KOPT-K1 (cell line): ENCODE results near the gene ITGB6.
"Not testable (repeated sequence)": the region's sequence is repeated elsewhere in the genome, so short reads cannot be mapped to it uniquely, and the experiment has no call there.

Source experiments
- H3K27ac ChIP-seq: fragments of 200-600 bp; sonication (generic); 2 replicates; pipeline ENCODE4 v1.5.1; 2016; ENCODE audit warnings: antibody characterized with exemption, mild to moderate bottlenecking, low read depth, low read length; ENCODE audit not compliant: poor library complexity, severe bottlenecking
- H3K36me3 ChIP-seq: fragments of 200-600 bp; sonication (generic); 2 replicates; pipeline ENCODE4 v1.5.1; 2017; ENCODE audit warnings: antibody characterized with exemption, mild to moderate bottlenecking, low read length, moderate library complexity; ENCODE audit not compliant: insufficient read depth
- H3K9me3 ChIP-seq: fragments of 200-600 bp; sonication (generic); 2 replicates; pipeline ENCODE4 v1.5.1; 2017; ENCODE audit warnings: antibody characterized with exemption, low read length, mild to moderate bottlenecking; ENCODE audit not compliant: insufficient read depth, poor library complexity, severe bottlenecking

ITGB6 gene

DNA sequence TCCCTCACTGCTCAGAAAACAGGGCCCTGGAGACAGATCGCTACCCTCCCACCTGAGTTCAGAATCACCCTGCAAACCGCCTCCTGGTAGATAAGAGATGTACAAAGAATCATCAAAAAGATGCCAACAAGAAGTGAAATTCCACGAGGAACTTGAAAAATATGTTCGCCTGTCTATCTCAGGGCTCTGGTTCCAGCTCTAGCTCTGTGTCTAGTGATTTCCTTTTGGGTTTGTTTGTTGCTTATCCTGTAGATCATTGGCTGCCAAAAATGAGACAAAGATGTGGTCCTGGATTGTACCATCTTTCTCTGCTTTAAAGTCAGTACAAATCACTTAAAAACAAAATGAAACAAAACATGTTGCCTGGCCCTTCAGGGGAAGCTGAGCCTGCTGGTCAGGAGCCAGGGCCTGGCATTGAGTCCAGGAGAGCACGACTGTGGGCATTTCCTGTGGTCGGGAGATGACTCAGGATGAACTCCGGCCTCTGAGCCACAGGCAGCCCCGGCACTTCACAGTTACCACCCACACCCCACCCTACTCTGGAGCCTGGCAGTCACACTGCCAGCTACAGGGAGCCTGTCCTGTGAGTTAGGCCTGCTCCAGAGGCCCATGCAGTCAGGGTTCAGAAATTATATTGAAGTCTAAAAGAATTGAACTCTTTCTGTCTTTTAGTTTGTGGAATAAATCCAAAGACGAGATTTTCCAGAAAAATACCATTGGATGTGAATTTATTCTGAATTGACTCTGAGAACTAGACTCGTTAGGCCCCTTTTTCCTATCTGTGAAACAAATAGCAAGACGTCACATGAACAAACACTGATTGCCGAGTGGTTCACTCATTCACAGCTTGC, 8.0 kb upstream of the ITGB6 start:
- H3K9me3 ChIP-seq: no peaks in the 10 kb centered on the region
- no peak overlapping the region for H3K27ac ChIP-seq
- H3K36me3 ChIP-seq: no peaks in the 10 kb centered on the region

DNA sequence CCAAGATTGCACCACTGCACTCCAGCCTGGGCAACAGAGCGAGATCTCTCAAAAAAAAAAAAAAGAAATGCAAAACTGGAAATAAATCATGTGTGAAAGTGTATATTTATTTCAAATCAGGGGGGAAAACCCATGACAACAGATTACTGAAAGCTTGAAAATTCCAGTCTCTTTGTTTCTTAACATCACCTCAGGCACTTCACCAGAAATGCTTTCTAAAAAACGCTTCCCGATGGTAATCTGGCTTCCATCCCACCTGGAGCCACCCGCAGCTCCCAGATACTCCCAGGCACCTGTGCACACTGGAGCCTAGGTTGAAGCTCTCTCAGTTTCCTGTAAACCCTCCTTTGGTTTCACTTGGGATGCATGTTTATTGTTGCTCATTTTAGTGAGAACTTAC, 7.2 kb upstream of the ITGB6 start:
- Histone ChIP-seq H3K27ac (no peak overlapping the region), H3K36me3 (no peaks in the 10 kb centered on the region), H3K9me3 (no peaks in the 10 kb centered on the region)

DNA sequence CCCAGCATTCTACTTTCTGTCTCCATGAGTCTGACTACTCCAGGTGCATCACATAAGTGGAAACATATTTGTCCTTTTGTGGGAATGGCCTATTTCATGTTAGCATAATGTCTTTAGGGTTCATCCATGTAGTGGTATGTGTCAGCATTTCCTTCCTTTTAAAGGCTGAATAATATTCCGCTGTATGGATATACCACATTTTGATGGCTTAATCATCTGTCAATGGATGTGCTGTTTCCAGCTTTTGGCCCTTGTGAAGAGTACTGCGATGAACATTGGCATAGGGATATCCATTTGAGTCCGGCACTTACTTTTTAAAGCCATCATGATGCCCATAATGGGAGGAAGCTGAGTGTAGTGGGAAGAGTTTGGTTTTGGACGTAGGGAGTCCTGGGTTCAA, 6.4 kb upstream of the ITGB6 start:
- Histone ChIP-seq H3K36me3 (no peaks in the 10 kb centered on the region), H3K27ac (no peak overlapping the region), H3K9me3 (no peaks in the 10 kb centered on the region)

DNA sequence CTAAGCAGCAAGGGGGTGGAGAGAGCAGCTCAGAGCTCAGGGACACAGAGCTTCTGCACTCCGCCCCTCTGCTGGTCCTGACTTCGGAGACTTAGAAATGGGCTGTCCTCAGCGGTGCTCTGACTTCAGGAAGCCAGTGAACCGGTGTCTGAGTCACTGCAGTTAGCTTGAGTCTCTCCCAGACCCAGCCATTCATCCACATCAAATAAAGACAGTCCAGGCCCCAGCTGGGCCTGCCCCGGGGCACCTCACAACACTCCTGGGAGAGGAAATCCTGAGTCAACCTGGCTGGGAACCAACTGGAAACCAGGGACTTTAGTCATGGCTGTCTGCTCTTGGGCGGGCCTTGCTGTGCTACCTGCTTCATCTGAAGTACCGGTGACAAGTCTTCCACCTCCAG, 5.4 kb upstream of the ITGB6 start:
- no peak overlapping the region for H3K27ac ChIP-seq
- no peaks in the 10 kb centered on the region for H3K36me3 ChIP-seq
- H3K9me3 ChIP-seq: no peaks in the 10 kb centered on the region

DNA sequence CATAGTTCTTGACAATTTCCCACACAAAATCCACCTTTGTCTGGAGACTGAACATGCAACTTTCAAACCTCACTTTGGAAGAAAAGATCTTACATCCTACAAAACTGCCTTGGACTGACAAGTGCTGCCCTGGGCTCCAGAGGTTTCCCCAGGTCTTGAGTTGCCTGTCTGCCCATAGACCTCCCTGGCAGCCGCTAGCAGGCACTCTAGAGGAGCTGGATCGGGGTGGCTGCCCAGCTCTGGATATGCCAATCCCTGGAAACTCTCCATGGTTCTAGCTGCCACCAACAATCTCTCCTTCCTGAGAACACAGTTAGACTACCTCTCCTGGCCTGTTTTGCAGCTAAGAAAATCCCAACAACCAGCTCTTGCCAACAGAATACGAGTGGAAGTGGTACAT, 3.4 kb upstream of the ITGB6 start:
- Histone ChIP-seq H3K27ac (no peak overlapping the region), H3K36me3 (no peaks in the 10 kb centered on the region), H3K9me3 (no peaks in the 10 kb centered on the region)

DNA sequence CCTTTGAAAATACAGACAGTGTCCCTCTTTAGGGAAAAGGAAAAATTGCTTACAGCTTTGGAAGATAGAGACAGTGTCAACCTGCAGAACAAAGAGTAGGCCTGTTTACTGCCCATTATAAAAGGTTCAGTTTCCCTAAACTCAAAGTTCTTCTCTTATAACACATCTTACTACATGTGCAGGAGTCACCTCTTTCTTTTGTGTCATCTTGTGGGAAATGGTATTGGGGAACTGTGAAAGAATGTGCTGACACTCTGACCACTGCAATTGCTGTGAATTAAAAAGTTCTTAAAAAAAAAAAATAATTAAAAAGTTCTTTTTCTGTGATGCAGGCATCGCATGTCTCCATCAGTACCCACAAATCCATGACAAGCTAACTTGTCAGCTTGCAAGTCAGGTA, 2.9 kb upstream of the ITGB6 start:
- Histone ChIP-seq H3K36me3 (no peaks in the 10 kb centered on the region), H3K27ac (no peak overlapping the region), H3K9me3 (no peaks in the 10 kb centered on the region)

DNA sequence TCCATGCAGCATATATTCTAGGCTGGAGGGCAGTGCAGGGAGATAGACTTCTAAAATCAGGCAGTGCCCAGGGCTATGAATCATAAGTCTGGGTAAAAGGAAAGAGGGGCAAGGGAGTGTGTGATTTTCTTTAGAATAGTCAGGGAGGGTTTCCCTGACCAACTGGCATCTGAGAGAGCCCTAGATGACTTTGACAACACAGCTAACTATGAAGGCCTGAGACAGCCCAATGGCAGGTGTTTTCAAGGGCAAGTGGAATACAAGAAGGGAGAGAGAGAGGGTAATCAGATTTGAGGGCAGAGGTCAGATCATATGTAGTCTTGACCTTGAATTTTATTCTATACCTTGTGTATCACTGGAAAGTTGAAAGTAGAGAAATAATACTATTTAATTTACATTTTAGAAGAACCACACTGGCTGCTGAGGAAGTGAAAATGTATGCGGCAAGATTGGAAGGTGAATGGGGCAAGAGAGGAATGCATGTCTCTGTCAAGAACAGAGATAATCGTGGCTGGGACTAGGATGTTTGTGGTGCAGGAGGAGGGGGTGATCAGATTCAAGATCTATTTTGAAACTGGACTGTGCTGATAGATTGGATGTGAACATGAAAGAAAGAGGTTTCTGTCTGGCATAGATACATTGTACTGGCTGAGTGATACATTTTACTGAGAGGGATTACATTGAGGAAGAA, 1.9 kb upstream of the ITGB6 start:
- no peak overlapping the region for H3K27ac ChIP-seq
- no peaks in the 10 kb centered on the region for H3K36me3 ChIP-seq
- no peaks in the 10 kb centered on the region for H3K9me3 ChIP-seq

DNA sequence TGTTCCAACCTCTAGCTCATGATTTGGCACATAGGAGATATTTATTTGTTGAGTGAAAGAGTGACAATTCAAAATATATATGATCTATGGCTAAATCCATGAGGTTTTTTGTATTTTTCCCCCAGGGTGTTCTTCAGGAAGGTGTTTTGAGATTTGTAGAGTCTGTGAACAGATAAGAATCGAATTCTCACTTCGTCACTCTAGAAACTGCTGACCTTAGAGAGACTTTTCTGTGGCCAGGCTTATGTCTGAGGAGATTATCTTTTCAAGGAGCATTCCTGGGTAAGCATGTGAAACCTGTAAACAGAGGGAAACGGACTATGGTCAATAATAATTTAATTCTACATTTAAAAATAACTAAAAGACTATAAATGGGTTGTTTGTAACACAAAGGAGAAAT, 849 bp upstream of the ITGB6 start:
- no peak overlapping the region for H3K27ac ChIP-seq
- H3K9me3 ChIP-seq: no peaks in the 10 kb centered on the region
- H3K36me3 ChIP-seq: no peaks in the 10 kb centered on the region

DNA sequence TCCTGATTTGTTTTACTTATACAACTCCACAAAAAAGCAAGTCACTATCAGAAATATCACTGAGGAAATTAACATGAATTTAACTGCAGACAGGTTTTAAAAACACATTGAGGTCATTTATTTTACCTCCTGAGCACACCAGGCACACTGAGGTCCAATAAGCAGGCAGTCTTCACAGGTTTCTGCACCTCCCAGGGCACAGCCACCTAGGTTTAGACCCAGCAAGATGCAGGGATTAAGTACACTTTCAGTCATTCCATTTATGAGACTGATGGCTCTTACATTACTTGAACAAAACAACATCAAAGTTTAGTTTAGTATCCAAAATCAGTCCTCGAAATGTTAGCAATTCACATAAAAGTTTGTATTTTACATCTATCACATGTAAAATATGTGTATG, 1.0 kb downstream of the ITGB6 start:
- no peaks in the 10 kb centered on the region for H3K36me3 ChIP-seq
- H3K9me3 ChIP-seq: no peaks in the 10 kb centered on the region
- H3K27ac ChIP-seq: no peak overlapping the region

DNA sequence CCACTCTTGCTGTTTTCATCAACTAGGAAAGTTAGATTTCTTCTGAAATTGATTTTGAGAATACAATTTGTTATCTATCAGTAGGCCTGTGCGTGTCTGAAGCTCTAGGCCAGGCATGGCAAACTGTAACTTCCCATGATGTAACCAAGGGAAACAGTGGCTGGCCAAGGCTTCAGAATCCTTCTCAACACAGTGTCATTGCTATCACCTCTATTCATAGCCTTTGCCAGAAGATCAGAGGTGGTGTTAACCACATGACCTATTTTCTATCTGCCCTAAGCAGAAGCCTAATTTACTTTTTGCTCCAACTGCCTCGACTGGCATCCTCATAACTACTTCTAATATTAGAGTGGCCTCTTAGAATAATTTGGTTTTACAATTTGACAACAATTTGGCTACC, 2.5 kb downstream of the ITGB6 start:
- Histone ChIP-seq H3K27ac (no peak overlapping the region), H3K36me3 (no peaks in the 10 kb centered on the region), H3K9me3 (no peaks in the 10 kb centered on the region)

DNA sequence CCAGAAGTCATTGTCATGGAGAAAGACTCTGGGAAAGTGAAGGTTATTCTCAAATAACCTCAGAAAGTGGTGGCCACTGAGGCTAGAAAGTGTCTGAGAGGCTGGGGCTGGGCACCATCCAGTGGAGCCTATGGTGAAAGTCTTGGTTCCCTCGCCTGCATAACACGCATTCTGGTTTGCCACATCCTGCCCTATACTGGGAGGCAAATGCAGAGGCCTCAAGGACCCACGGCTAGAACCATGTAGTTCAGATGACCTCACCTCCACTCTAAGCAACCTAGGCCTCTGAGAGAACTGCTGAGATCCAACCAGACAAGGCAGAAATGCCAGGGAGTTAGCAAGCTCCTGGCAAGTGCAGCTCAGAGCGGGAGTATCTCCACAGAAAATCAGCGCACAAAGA, 5.1 kb downstream of the ITGB6 start:
- Histone ChIP-seq H3K36me3 (no peaks in the 10 kb centered on the region), H3K9me3 (no peaks in the 10 kb centered on the region), H3K27ac (no peak overlapping the region)

DNA sequence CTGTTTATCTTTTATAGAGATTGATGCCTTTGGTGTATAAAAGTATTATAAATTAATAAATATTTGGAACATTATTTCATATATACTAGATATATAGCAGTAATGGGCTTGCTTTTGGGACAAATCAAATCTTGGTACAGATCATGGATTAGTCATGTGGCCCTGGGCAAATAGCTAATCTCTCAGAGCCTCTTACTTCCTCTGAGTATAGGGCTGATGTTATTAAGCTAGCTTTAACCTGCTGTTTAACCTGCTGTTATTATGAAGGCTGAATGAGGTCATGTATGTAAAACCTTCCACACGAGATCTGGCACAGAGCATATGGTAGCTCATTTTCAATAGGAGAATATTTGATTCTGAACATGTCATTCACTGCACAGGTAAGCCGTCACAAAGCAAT, 5.7 kb downstream of the ITGB6 start:
- no peak overlapping the region for H3K27ac ChIP-seq
- H3K36me3 ChIP-seq: no peaks in the 10 kb centered on the region
- no peaks in the 10 kb centered on the region for H3K9me3 ChIP-seq

DNA sequence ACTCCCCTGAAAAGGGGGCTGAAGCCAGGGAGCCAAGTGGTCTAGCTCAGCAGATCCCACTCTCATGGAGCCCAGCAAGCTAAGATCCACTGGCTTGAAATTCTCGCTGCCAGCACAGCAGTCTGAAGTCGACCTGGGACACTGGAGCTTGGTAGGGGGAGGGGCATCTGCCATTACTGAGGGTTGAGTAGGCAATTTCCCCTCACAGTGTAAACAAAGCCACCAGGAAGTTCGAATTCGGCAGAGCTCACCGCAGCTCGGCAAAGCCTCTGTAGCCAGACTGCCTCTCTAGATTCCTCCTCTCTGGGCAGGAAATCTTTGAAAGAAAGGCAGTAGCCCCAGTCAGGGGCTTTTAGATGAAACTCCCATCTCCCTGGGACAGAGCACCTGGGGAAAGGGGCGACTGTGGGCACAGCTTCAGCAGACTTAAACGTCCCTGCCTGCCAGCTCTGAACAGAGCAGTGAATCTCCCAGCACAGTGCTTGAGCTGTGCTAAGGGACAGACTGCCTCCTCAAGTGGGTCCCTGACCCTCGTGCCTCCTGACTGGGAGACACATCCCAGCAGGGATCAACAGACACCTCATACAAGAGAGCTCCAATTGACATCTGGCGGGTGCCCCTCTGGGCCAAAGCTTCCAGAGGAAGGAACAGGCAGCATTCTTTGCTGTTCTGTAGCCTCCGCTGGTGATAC, 18.8 kb downstream of the ITGB6 start:
- not testable (repeated sequence) for H3K36me3 ChIP-seq, H3K9me3 ChIP-seq
- H3K27ac ChIP-seq: peak overlapping the region; percentile 59

DNA sequence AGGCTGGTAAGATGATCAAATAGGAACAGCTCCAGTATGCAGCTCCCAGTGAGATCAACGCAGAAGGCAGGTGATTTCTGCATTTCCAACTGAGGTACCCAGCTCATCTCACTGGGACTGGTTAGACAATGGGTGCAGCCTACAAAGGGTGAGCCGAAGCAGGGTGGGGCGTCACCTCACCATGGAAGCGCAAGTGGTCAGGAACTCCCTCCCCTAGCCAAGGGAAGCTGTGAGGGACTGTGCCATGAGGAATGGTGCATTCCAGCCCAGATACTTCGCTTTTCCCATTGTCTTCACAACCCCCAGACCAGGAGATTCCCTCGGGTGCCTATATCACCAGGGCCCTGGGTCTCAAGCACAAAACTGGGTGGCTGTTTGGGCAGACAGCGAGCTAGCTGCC, 19.4 kb downstream of the ITGB6 start:
- not testable (repeated sequence) for H3K9me3 ChIP-seq, H3K36me3 ChIP-seq
- H3K27ac ChIP-seq: peak overlapping the region; percentile 59

DNA sequence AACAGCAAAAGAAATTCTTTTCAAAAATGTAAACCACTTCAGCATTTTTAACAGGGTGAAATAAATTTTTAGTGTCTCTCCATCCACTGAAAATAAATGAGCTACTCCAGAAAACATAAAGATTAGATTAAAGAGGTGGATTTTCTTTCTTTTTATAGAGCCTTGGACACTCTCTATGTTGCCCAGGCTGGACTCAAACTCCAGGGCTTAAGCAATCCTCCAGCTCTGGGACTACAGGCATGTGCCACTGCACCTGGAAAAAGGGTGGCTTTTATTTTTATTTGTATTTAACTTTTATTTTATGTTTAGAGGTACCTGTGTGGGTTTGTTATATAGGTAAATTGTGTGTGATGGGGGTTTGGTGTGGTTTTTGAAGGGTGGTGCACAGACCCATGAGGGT, 19.9 kb downstream of the ITGB6 start:
- Histone ChIP-seq H3K36me3 (no peaks in the 10 kb centered on the region), H3K9me3 (peaks cover 5% of the 10 kb centered on the region), H3K27ac (no peak overlapping the region)
